Mesodermal cell (in vitro differentiated cells): Measurements from ENCODE around the gene TCERG1L.

Experiments
- H3K27ac ChIP-seq: 2 replicates; pipeline ENCODE4 v1.7.0; 2013; ENCODE audit warnings: mild to moderate bottlenecking, low read depth, low read length, moderate library complexity; ENCODE audit not compliant: severe bottlenecking
- H3K36me3 ChIP-seq: 2 replicates; pipeline ENCODE4 v1.7.1; 2013; ENCODE audit warnings: mild to moderate bottlenecking, low read length, moderate library complexity; ENCODE audit not compliant: control insufficient read depth, insufficient read depth
- H3K4me1 ChIP-seq: one replicate; pipeline ENCODE4 v1.7.1; 2013; ENCODE audit warnings: mild to moderate bottlenecking, low read length; ENCODE audit not compliant: insufficient read depth, control insufficient read depth, poor library complexity, severe bottlenecking
- H3K4me3 ChIP-seq: 2 replicates; pipeline ENCODE4 v1.7.0; 2013; ENCODE audit warnings: low read length, control low read depth, mild to moderate bottlenecking; ENCODE audit not compliant: insufficient read depth, poor library complexity, severe bottlenecking; ENCODE audit errors: extremely low read depth
- H3K9me3 ChIP-seq: 2 replicates; pipeline ENCODE4 v1.7.1; 2013; ENCODE audit warnings: mild to moderate bottlenecking, low read length, moderate library complexity; ENCODE audit not compliant: control insufficient read depth
- WGBS, 2 experiments: methylation state at CpG; one replicate each; pipeline ENCODE4 v1.1.5; 2013; ENCODE audit warnings: missing lambda C conversion rate in 2 of 2; ENCODE audit not compliant: insufficient coverage in 2 of 2; 5-methylcytosine and 5-hydroxymethylcytosine counted together

TCERG1L gene

DNA sequence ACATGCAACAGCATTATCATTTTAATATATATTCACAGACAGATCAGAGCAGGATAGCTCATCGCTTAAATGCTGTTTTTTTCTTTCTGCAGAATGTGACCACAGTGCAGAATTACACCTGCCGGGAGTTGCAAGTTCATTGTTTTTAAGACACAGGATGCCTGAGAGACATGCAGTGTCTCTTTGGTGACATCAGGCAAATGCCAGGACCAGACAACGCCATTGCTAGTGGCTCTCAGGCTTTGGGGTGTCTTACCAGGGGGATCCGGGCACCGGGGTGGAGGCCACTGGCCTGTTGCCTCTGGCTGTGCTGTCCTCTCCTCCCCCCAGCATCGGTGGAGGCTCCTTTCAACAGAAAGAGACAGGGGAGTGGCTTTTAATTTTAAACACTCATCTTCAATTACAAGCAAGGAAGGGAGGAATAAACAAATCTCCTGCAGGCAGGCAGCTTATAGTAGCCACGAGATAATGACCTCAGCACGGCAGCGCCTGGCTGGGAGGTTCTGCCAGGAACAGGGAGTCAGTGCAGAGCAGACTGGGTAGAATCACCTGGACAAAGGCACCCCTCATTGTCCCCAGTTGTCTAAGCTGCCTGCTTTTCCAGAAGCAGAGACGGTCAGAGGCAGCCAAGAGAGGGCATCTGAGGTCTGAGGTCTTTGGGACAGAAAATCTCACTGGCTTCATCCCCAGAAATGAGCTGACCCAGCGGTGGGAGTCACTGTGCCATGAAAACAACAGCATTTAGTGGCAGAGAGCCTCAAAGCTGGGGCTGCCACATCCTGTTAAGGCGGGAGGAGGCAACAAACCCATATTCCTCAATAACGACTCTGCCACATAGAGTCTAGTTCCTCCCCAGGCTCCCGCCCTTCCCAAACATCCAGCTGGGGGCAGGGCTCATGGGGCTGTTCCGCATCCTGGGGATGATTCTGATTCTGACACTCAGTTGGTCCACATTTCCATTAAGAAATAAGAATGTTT is 148.4 kb downstream of the TCERG1L start:
- no peaks in the 10 kb centered on the region for H3K36me3 ChIP-seq
- H3K27ac ChIP-seq: no peak overlapping the region
- no peak overlapping the region for H3K4me3 ChIP-seq
- no peaks in the 10 kb centered on the region for H3K4me1 ChIP-seq
- no peaks in the 10 kb centered on the region for H3K9me3 ChIP-seq
- WGBS, 2 experiments: 74 to 86% methylated on average over 12 to 13 of the region's 15 CpGs

DNA sequence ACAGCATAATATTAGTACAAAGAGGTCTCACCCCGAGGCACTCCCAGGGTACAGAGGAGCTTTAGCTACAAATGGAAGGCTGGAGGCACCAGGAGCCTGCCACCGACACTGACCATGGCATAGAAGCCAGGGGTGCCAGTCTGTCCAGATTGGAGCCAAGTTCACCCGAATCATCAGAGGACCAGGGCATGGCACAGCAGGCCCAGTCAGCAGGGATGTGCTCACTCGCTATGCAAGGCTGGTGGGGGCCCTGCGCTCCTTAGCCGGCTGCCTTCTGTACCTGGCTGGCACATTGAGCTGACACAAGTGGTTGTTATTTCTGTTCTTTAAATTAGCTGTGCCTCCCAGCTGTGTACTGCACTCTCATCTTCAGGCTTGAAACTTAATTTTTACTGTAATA is 149.3 kb downstream of the TCERG1L start:
- no peak overlapping the region for H3K27ac ChIP-seq
- WGBS, 2 experiments: 81 to 89% methylated on average over 6 of the region's 6 CpGs
- H3K4me1 ChIP-seq: no peaks in the 10 kb centered on the region

DNA sequence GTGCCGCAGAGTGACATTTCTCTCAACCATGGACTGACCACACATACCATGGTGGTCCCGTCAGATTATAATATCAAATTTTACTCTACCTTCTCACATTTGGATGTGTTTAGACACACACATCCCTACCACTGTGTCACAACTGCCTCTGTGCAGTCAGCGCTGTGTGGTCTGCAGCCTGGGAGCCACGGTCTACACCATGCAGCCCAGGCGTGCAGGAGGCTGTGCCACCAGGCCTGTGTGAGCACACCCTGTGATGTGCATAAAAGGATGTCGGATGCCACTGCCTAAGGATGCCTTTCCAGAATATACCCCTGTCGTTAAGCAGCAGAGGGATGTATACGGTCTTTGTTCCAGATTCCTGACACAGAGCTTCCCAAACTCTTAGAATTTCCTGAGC is 150.4 kb downstream of the TCERG1L start:
- Histone ChIP-seq H3K4me3 (no peak overlapping the region), H3K27ac (no peak overlapping the region), H3K36me3 (no peaks in the 10 kb centered on the region), H3K9me3 (no peaks in the 10 kb centered on the region), H3K4me1 (no peaks in the 10 kb centered on the region)
- WGBS, 2 experiments: 88 to 93% methylated on average over 8 of the region's 8 CpGs

More for the DNA sequence above, 149.3 kb downstream of the TCERG1L start:
- Histone ChIP-seq H3K9me3 (no peaks in the 10 kb centered on the region), H3K36me3 (no peaks in the 10 kb centered on the region), H3K4me3 (no peak overlapping the region)

DNA sequence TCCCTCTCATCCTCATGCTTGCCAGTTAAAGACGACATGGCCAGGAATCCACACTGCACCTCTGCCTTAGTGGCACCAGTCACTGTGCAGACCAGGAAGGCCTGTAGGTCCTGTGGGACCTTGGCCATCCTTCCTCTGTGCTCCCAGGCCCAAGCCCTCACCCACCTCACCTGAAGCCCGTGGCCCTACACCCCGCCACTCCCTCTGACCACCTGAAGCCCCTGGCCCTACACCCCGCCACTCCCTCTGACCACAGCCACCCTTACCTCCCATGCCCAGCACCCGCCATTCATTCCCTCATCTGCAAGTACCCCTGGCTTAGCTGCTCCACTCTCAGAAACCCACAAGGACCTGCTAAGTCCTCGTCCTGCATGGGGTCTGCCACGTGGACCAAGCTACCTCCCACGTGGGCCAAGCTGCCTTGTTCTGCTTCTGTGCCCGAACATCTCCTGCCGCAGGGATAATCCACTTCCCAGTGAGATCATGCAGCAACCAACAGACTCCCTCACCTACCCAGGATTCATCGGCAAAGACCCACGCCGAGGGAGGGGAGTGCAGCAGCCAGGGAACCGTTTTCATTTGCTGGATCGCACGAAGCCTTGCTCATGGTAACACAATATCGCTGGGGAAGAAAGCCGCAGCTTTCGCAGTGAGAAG is 151.2 kb downstream of the TCERG1L start:
- H3K4me3 ChIP-seq: no peak overlapping the region
- no peaks in the 10 kb centered on the region for H3K4me1 ChIP-seq
- H3K9me3 ChIP-seq: no peaks in the 10 kb centered on the region
- H3K36me3 ChIP-seq: no peaks in the 10 kb centered on the region
- H3K27ac ChIP-seq: no peak overlapping the region
- 94 to 96% methylated on average over 11 to 19 of the region's 19 CpGs for WGBS, 2 experiments

DNA sequence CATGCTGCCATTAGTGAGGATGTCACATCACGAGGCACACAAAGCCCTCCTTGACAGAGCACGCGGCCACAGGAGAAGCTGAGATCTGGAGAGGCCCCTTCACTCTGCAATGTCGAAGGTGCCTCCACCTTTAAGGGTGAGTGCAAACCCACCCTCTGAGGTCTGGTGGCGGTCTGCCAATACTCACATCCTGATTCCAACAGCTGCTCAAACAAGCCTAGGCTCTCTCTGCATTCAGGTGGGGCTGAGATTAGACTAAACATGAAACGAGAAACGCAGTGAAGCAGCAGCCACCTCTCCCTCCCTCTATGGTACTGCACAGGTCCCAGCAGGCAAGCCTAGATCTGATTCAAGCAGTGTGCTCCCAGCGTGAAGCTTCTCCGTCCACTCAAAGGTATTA is 151.8 kb downstream of the TCERG1L start:
- Histone ChIP-seq H3K4me1 (no peaks in the 10 kb centered on the region), H3K36me3 (no peaks in the 10 kb centered on the region), H3K4me3 (no peak overlapping the region), H3K9me3 (no peaks in the 10 kb centered on the region), H3K27ac (no peak overlapping the region)
- WGBS, 2 experiments: 86 to 92% methylated on average over 8 to 9 of the region's 9 CpGs

DNA sequence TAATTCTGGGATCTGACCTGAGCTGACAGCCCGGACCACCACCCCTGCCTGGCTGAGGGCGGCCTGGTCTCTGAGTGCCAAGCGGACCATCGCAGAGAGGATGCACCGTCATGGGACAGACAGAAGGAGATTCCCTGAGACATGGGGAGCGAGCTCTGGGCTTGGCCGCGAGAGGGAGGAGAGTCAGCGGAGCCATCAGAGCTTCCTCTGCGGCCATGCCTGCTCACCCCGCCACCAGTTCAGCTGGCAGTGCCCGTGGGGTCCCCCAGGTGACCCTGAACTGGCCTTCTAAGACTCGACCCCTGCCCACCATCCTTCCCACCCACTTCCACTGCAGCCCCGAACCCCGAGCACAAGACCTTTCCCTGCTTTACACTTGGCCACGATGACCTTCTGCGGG is 152.8 kb downstream of the TCERG1L start:
- WGBS, 2 experiments: 92 to 97% methylated on average over 13 to 16 of the region's 17 CpGs
- no peaks in the 10 kb centered on the region for H3K4me1 ChIP-seq

DNA sequence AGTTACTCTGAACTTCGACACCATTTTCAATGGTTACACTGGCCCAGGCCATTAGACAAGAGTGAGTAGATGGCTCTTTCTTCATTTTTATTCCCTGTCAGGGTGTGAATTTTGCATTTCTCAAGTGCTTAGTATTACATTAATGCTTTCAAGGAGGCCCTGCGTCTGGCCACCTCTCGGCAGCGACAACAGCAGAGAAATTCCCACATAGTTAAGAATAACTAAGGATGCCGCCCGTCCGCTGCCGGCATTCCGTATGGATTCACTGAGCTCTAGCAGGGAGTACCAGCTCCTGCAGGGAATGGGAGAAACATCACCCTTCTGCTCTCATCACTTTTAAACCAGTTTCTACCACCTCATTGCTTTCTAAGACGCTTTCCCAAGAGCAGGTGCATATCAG is 153.6 kb downstream of the TCERG1L start:
- Histone ChIP-seq H3K27ac (no peak overlapping the region), H3K9me3 (no peaks in the 10 kb centered on the region), H3K4me3 (no peak overlapping the region), H3K36me3 (no peaks in the 10 kb centered on the region), H3K4me1 (no peaks in the 10 kb centered on the region)
- 90 to 99% methylated on average over 9 of the region's 10 CpGs for WGBS, 2 experiments

More for the DNA sequence above, 152.8 kb downstream of the TCERG1L start:
- H3K27ac ChIP-seq: no peak overlapping the region
- H3K4me3 ChIP-seq: no peak overlapping the region
- H3K36me3 ChIP-seq: no peaks in the 10 kb centered on the region
- H3K9me3 ChIP-seq: no peaks in the 10 kb centered on the region

DNA sequence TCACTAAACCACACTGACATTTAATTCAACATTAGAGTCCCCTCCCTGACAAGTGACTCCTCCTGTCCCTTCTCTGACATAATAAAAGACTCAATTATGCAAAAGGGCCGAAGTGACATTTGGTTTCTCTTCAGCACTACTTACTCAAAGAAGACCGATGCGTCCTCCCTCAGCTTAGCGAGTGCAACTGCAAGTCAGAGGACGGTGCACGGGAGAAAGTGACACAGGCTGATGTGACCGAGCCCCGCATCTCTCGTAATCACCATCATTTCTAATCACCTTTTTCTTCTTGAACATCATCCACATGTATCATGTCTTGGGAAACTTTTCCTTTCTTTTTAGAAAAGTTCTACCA is 155.7 kb downstream of the TCERG1L start:
- no peak overlapping the region for H3K27ac ChIP-seq
- H3K9me3 ChIP-seq: peaks cover 3% of the 10 kb centered on the region
- H3K36me3 ChIP-seq: no peaks in the 10 kb centered on the region
- no peak overlapping the region for H3K4me3 ChIP-seq
- no peaks in the 10 kb centered on the region for H3K4me1 ChIP-seq
- WGBS, 2 experiments: 61 to 67% methylated on average over 9 of the region's 9 CpGs

DNA sequence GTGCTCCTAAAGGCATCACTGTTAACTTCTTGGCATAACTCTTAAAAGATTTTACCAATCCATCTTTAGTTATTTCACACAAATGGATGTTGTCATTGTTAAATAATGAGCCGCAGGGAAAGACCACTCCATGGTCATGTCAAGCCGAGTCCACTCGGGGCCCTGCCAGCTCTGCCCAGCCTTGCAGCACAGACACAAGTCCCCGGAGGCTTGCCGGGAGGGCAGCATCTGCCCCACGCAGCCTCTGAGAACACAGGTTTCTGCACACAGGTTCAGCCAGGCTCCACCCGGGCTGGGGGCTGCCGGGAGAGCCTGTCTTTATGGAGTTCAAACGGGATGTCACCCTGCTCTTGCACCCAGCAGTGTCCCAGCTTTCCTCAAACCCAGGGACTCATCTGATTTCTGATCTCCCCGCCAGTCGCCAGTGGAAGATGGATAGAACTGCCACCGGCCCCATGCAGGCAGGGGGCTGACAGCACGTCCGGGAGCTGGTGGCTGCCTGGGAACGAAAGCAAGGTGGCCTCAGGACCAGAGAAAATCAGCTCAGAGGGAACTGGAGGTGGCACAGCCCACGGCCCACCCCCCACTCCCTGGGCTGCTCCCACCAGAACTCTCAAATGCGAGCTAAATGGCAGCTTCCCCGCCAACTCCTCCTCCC is 156.2 kb downstream of the TCERG1L start:
- Histone ChIP-seq H3K4me3 (no peak overlapping the region), H3K27ac (no peak overlapping the region), H3K36me3 (no peaks in the 10 kb centered on the region), H3K4me1 (no peaks in the 10 kb centered on the region), H3K9me3 (peaks cover 3% of the 10 kb centered on the region)
- WGBS, 2 experiments: 71 to 76% methylated on average over 9 to 18 of the region's 18 CpGs

DNA sequence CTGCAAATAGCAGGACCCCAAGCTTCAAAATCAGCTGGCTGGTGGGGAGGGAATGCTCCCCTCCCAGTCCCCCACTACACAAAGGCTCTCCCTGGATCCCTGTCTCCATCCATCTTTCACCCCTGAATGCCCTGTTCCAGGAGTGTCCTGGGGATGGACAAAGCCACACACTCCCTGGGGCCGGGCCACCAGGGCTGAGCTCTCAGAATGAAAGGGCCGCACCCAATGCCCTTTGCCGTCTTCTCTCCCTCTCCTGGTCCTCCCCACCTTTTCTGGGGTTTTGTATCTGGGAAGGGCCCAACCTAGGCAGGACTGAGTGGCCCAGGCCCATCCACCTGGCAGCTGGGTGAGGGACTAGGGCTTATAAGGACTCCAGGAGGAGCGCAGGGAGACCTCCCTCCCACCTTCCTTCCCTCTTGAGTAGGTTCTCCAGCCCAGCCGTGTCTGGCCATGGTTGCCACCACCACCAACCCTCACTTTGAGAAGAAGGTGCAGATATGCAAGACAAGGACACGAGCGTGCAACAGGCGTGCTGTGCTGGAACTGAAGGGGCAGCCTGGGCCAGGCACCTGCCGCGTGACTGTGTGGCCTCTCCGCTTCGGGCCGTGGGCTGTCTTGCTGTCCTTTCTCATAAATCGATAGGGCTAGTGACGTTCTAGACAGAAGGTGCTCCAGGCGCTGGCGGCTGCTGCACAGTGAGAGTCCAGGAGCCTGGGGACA is 157.1 kb downstream of the TCERG1L start:
- 88 to 94% methylated on average over 10 to 14 of the region's 17 CpGs for WGBS, 2 experiments
- Histone ChIP-seq H3K4me3 (no peak overlapping the region), H3K4me1 (no peaks in the 10 kb centered on the region)

More for the DNA sequence above, 157.1 kb downstream of the TCERG1L start:
- H3K36me3 ChIP-seq: no peaks in the 10 kb centered on the region
- no peak overlapping the region for H3K27ac ChIP-seq
- H3K9me3 ChIP-seq: peaks cover 3% of the 10 kb centered on the region
